OCI-LY7 (cell line): Measurements from ENCODE around the gene BCL2L13.

ENCODE experiments used
- CTCF ChIP-seq: fragments of 200-600 bp; sonication (generic); conservative IDR thresholded peaks from 2 replicates; pipeline ENCODE4 v1.5.1; 2014; ENCODE audit warnings: mild to moderate bottlenecking, antibody characterized with exemption, low read length, moderate library complexity, mixed read lengths
- EZH2phosphoT487 ChIP-seq: fragments of 200-600 bp; sonication (generic); IDR thresholded peaks from 2 replicates; pipeline ENCODE4 v1.6.1; 2018; ENCODE audit warnings: low read depth, borderline replicate concordance, mild to moderate bottlenecking, mixed run types, antibody characterized with exemption, low read length, moderate library complexity, mixed read lengths

GRCh38 chr22:17597217-17597616, 41.3 kb upstream of the BCL2L13 start:
- TF ChIP-seq CTCF: no peak
- no peak for TF ChIP-seq EZH2phosphoT487
